GM12892 (cell line): Measurements from ENCODE around the gene LGR6.

ENCODE experiments used
- POLR2A ChIP-seq: IDR thresholded peaks from 2 replicates; pipeline ENCODE4 v1.6.1; 2011; ENCODE audit warnings: low read depth, low read length, control low read depth
- POLR2AphosphoS5 ChIP-seq: IDR thresholded peaks from 2 replicates; pipeline ENCODE4 v1.6.1; 2011; ENCODE audit warnings: low read depth, low read length, control low read depth

DNA sequence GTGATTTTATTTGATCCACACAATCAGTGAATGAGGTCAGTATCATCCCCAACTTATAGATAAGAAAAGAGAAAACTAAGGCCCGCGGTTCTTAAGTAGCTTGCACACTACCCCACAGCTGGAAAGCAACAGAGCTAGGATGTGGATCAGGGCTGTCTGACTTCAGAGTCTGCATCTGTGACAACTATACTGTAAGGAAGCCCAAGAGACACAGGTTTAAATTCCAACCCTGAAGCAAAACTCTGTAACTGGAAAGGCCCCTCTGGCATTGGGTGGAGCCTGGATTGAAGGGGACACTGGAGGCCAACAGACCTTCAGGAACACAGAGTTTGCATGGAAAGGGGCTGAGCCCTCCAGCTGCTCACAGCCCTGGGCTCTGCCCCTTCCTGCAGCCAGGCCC, 40.2 kb downstream of the LGR6 start:
- TF ChIP-seq POLR2A (no peak), POLR2AphosphoS5 (no peak)
